T-cell (primary cell): Measurements from ENCODE around the gene EFNA4. TPM values are rescaled to one million over a fixed set of nuclear protein-coding genes. Genes with fewer than 3 reads are reported as not detected.

Experiments used
- ATAC-seq, 4 experiments: fragments of 200-7000 bp in 3 of 4; fragments of 150-1000 bp in 1 of 4; cut with Tn5 transposase; replicated peaks in 1 of 4; 1 replicate in 3 of 4; 2 replicates in 1 of 4; pipeline ENCODE4 v1.10.0; 2021; ENCODE audit warnings: moderate library complexity in 3 of 4, mild to moderate bottlenecking in 2 of 4, moderate number of reproducible peaks in 1 of 4
- CTCF ChIA-PET, 2 donors: fragments of 300-600 bp; sonication (Branson Sonifier 250); formaldehyde crosslinking; loops; one replicate each; lab custom pipeline; 2022; ENCODE audit warnings: antibody characterized with exemption in 2 of 2; lab: Charles Lee
- POLR2A ChIA-PET, 2 donors: fragments of 300-600 bp; sonication (Branson Sonifier 250); formaldehyde crosslinking; loops; one replicate each; lab custom pipeline; 2022; ENCODE audit warnings: antibody characterized with exemption in 2 of 2; lab: Charles Lee
- DNase-seq, 35 experiments: peaks; one replicate each; pipeline versions ENCODE4 v3.0.0 to v3.0.0-alpha.2; 2013 to 2023
- H3K27ac ChIP-seq: one replicate; pipeline ENCODE4 v1.5.1; 2013; ENCODE audit warnings: low read length
- H3K27me3 ChIP-seq, 2 experiments: replicated peaks in 1 of 2; 1 replicate in 1 of 2; 2 replicates in 1 of 2; pipeline versions ENCODE4 v1.6.1 to v1.7.0; 2013; ENCODE audit warnings: low read length in 1 of 2, mixed read lengths in 1 of 2; ENCODE audit not compliant: control insufficient read depth in 2 of 2, insufficient read depth in 2 of 2; ENCODE audit errors: extremely low read depth in 1 of 2
- H3K36me3 ChIP-seq, 2 donors: 1 replicate in 1 of 2; 2 replicates in 1 of 2; pipeline versions ENCODE4 v1.6.1 to v1.7.0; 2013; ENCODE audit warnings: low read length in 1 of 2; ENCODE audit not compliant: control insufficient read depth in 2 of 2, insufficient read depth in 1 of 2; ENCODE audit errors: extremely low read depth in 1 of 2
- H3K4me1 ChIP-seq, 2 experiments: 1 replicate in 1 of 2; 2 replicates in 1 of 2; pipeline versions ENCODE4 v1.6.1 to v1.7.0; 2013; ENCODE audit warnings: low read length in 2 of 2, mixed read lengths in 1 of 2; ENCODE audit not compliant: insufficient read depth in 2 of 2, control insufficient read depth in 1 of 2; ENCODE audit errors: extremely low read depth in 1 of 2
- H3K4me3 ChIP-seq, 2 donors: 1 replicate in 1 of 2; 2 replicates in 1 of 2; pipeline versions ENCODE4 v1.5.1 to v1.7.0; 2013; ENCODE audit warnings: mild to moderate bottlenecking in 2 of 2, low read length in 1 of 2, moderate library complexity in 1 of 2; ENCODE audit not compliant: control insufficient read depth in 1 of 2; ENCODE audit errors: extremely low read depth in 1 of 2
- H3K9me3 ChIP-seq: 2 replicates; pipeline ENCODE4 v1.7.0; 2013
- H3K27ac Mint-ChIP-seq, 2 donors: one replicate each; pipeline ENCODE4 v1.8.0; 2020 to 2021; ENCODE audit warnings: mild to moderate bottlenecking in 2 of 2, mixed read lengths in 2 of 2
- H3K27me3 Mint-ChIP-seq, 2 donors: one replicate each; pipeline ENCODE4 v1.8.0; 2021 to 2022; ENCODE audit warnings: mixed read lengths in 2 of 2
- H3K36me3 Mint-ChIP-seq: one replicate; pipeline ENCODE4 v1.8.0; 2021; ENCODE audit warnings: mixed read lengths
- H3K4me1 Mint-ChIP-seq, 3 donors: one replicate each; pipeline ENCODE4 v1.8.0; 2020 to 2022; ENCODE audit warnings: mixed read lengths in 3 of 3, mild to moderate bottlenecking in 1 of 3
- H3K4me3 Mint-ChIP-seq, 3 donors: one replicate each; pipeline ENCODE4 v1.8.0; 2020 to 2022; ENCODE audit warnings: mild to moderate bottlenecking in 3 of 3, mixed read lengths in 3 of 3, moderate library complexity in 3 of 3
- H3K9me3 Mint-ChIP-seq, 3 donors: one replicate each; pipeline ENCODE4 v1.8.0; 2020 to 2022; ENCODE audit warnings: mixed read lengths in 3 of 3
- WGBS: methylation state at CpG from one replicate; pipeline ENCODE4 v1.1.5; 2013; ENCODE audit warnings: missing lambda C conversion rate; ENCODE audit not compliant: insufficient coverage; 5-methylcytosine and 5-hydroxymethylcytosine counted together
- total RNA-seq, 35 experiments: library from RNA in 6 of 35; stranded (reverse) in 6 of 35; fragments of 120-200 nt in 1 of 35; gene quantifications; one replicate each; pipeline versions ENCODE4 v1.2.1 to v1.2.4 and lab custom pipeline; 2013 to 2026

EFNA4 gene
- total RNA-seq, 5 donors from 2014 or later (not counting 1 experiment from before 2014, with no cell fraction given): 3.1 to 7.8 (median 6.6) TPM

- Mint-ChIP-seq H3K36me3 (no peaks in the 10 kb centered on the region), H3K4me1 (peaks cover 43 to 61% (median 51%) of the 10 kb centered on the region in 3 donors)
- ATAC-seq: no peak
Observed at GRCh38 chr1:155081472-155082300, 18.1 kb downstream of the EFNA4 start.

GRCh38 chr1:155082301-155083051 lies 18.9 kb downstream of the EFNA4 start:
- POLR2A ChIA-PET: interaction anchor here in 1 of 2 donors (0.5 to 0.6 kb wide), 2 partner anchors 11 to 25 kb away, joined by 3 to 5 read pairs; no protein-coding TSS in a partner anchor
- peaks cover 43 to 58% (median 51%) of the 10 kb centered on the region in 3 donors for H3K4me1 Mint-ChIP-seq
- peak overlapping the region; percentile 24 to 51 for H3K4me3 ChIP-seq
- H3K9me3 Mint-ChIP-seq: no peaks in the 10 kb centered on the region
- CTCF ChIA-PET: interaction anchor here (0.6 kb wide), 5 partner anchors 12 to 528 kb away, joined by 3 to 6 read pairs (median 4); partner anchors contain the start of genes ADAM15 (in 2 of the 2) and EFNA4 (in 1 of the 2)
- H3K9me3 ChIP-seq: no peaks in the 10 kb centered on the region
- H3K27me3 Mint-ChIP-seq: peaks cover 25 to 37% of the 10 kb centered on the region in 2 donors
- H3K4me3 Mint-ChIP-seq: peak overlapping the region; percentile 53 to 85 (median 54)
- H3K36me3 ChIP-seq: no peaks in the 10 kb centered on the region
- peak overlapping the region in 1 of 2 donors; percentile 57 for H3K27ac Mint-ChIP-seq
- ATAC-seq (no peak), DNase-seq (peak in 6 of 35 experiments; percentile 23 to 45 (median 28))
- no peak overlapping the region for H3K27ac ChIP-seq
- H3K4me1 ChIP-seq: peaks cover 52 to 80% of the 10 kb centered on the region in 2 experiments
- H3K27me3 ChIP-seq: peaks cover 2 to 67% of the 10 kb centered on the region in 2 experiments
- WGBS: 10% methylated on average over 17 of the region's 36 CpGs
- no peaks in the 10 kb centered on the region for H3K36me3 Mint-ChIP-seq

More at GRCh38 chr1:155081472-155082300, 18.1 kb downstream of the EFNA4 start:
- peak in 8 of 35 experiments; percentile 28 to 57 (median 38) for DNase-seq
- no peaks in the 10 kb centered on the region for H3K9me3 Mint-ChIP-seq
- WGBS: 2% methylated on average over 52 of the region's 68 CpGs
- Histone ChIP-seq H3K9me3 (no peaks in the 10 kb centered on the region), H3K36me3 (no peaks in the 10 kb centered on the region), H3K27ac (no peak overlapping the region), H3K27me3 (peaks cover 2 to 67% of the 10 kb centered on the region in 2 experiments), H3K4me1 (peaks cover 59 to 77% of the 10 kb centered on the region in 2 experiments), H3K4me3 (peak overlapping the region; percentile 24 to 51)
- peak overlapping the region in 1 of 2 donors; percentile 66 for H3K27ac Mint-ChIP-seq
- ChIA-PET POLR2A (no interaction called here), CTCF (interaction anchor here in 1 of 2 donors (1.1 kb wide), 1 partner anchor 31 kb away, joined by 5 read pairs; the partner anchor contains the start of gene ADAM15)
- H3K4me3 Mint-ChIP-seq: peak overlapping the region; percentile 73 to 85 (median 78)
- H3K27me3 Mint-ChIP-seq: peaks cover 25 to 37% of the 10 kb centered on the region in 2 donors

GRCh38 chr1:155083052-155083541 lies 19.6 kb downstream of the EFNA4 start:
- peak overlapping the region in 1 of 3 donors; percentile 85 for H3K4me3 Mint-ChIP-seq
- H3K9me3 Mint-ChIP-seq: no peaks in the 10 kb centered on the region
- H3K4me1 Mint-ChIP-seq: peaks cover 43 to 57% (median 51%) of the 10 kb centered on the region in 3 donors
- Histone ChIP-seq H3K36me3 (no peaks in the 10 kb centered on the region), H3K27ac (no peak overlapping the region), H3K4me1 (peaks cover 49 to 80% of the 10 kb centered on the region in 2 experiments), H3K9me3 (no peaks in the 10 kb centered on the region), H3K4me3 (no peak overlapping the region), H3K27me3 (peaks cover 2 to 62% of the 10 kb centered on the region in 2 experiments)
- ATAC-seq (no peak), DNase-seq (no peak)
- WGBS: 59% methylated on average over 5 of the region's 6 CpGs
- H3K36me3 Mint-ChIP-seq: no peaks in the 10 kb centered on the region
- H3K27me3 Mint-ChIP-seq: peaks cover 25 to 37% of the 10 kb centered on the region in 2 donors
- no peak overlapping the region for H3K27ac Mint-ChIP-seq
- ChIA-PET POLR2A (interaction anchor here in 1 of 2 donors (0.5 to 0.6 kb wide), 2 partner anchors 11 to 25 kb away, joined by 3 to 5 read pairs; no protein-coding TSS in a partner anchor), CTCF (interaction anchor here (0.6 kb wide), 5 partner anchors 13 to 528 kb away, joined by 3 to 6 read pairs (median 4); partner anchors contain the start of genes ADAM15 (in 2 of the 2) and EFNA4 (in 1 of the 2))

GRCh38 chr1:155083865-155084721 lies 20.6 kb downstream of the EFNA4 start:
- H3K4me1 ChIP-seq: peaks cover 49 to 72% of the 10 kb centered on the region in 2 experiments
- 42% methylated on average over 6 of the region's 21 CpGs for WGBS
- peaks cover 41 to 54% (median 50%) of the 10 kb centered on the region in 3 donors for H3K4me1 Mint-ChIP-seq
- no peaks in the 10 kb centered on the region for H3K36me3 ChIP-seq
- no peaks in the 10 kb centered on the region for H3K9me3 ChIP-seq
- no peaks in the 10 kb centered on the region for H3K36me3 Mint-ChIP-seq
- H3K27ac Mint-ChIP-seq: peak overlapping the region; percentile 81 to 97
- ChIA-PET CTCF (interaction anchor here in 1 of 2 donors (0.6 to 2.6 kb wide), 19 partner anchors 9 to 605 kb away, joined by 3 to 57 read pairs (median 6); partner anchors contain the start of genes ADAM15, EFNA4, KRTCAP2 and PBXIP1), POLR2A (interaction anchor here (0.6 to 0.8 kb wide), 2 partner anchors 111 to 452 kb away, joined by 3 read pairs; no protein-coding TSS in a partner anchor)
- no peaks in the 10 kb centered on the region for H3K9me3 Mint-ChIP-seq
- ATAC-seq (no peak), DNase-seq (peak in 3 of 35 experiments; percentile 22 to 62 (median 27))
- H3K4me3 ChIP-seq: peak overlapping the region; percentile 63 to 84
- no peak overlapping the region for H3K27ac ChIP-seq
- H3K27me3 ChIP-seq: peaks cover 2 to 56% of the 10 kb centered on the region in 2 experiments
- peaks cover 25 to 37% of the 10 kb centered on the region in 2 donors for H3K27me3 Mint-ChIP-seq
- peak overlapping the region; percentile 87 to 97 (median 94) for H3K4me3 Mint-ChIP-seq
